ENCODE data around the gene RSPO1. TPM values are rescaled to one million over a fixed set of nuclear protein-coding genes. Genes with fewer than 3 reads are reported as not detected.

RSPO1 gene
- polyA plus RNA-seq, 1 donor, result 0.06 TPM

GRCh38 chr1:37564892-37565291, 69.8 kb downstream of the RSPO1 start:
- no peak for DNase-seq (ENCODE audit: low read depth)

GRCh38 chr1:37562984-37563383, 71.7 kb downstream of the RSPO1 start:
- DNase-seq (ENCODE audit: low read depth), result no peak

Other genes starting within 250 kb of the RSPO1 start
- gene ZC3H12A, start 160.3 kb downstream of the RSPO1 start, polyA plus RNA-seq (ENCODE audit: insufficient read length), result 1.0 TPM
- 41.3 TPM for gene MEAF6, start 120.1 kb downstream of the RSPO1 start, polyA plus RNA-seq (ENCODE audit: insufficient read length)
- 7.7 TPM for gene SNIP1, start 80.6 kb downstream of the RSPO1 start, polyA plus RNA-seq (ENCODE audit: insufficient read length)
- gene DNALI1, start 78.0 kb downstream of the RSPO1 start, polyA plus RNA-seq (ENCODE audit: insufficient read length), result 8.7 TPM
- 49.0 TPM for gene GNL2, start 39.0 kb downstream of the RSPO1 start, polyA plus RNA-seq (ENCODE audit: insufficient read length)
- gene CDCA8, start 57.6 kb upstream of the RSPO1 start, polyA plus RNA-seq (ENCODE audit: insufficient read length), result 7.0 TPM
- gene EPHA10, start 130.2 kb upstream of the RSPO1 start, polyA plus RNA-seq (ENCODE audit: insufficient read length), result not detected
- gene MANEAL, start 159.0 kb upstream of the RSPO1 start, polyA plus RNA-seq (ENCODE audit: insufficient read length), result 2.9 TPM
- 43.6 TPM for gene C1orf122, start 172.9 kb upstream of the RSPO1 start, polyA plus RNA-seq (ENCODE audit: insufficient read length)
- gene YRDC, start 173.3 kb upstream of the RSPO1 start, polyA plus RNA-seq (ENCODE audit: insufficient read length), result 6.3 TPM
- 5.6 TPM for gene MTF1, start 224.7 kb upstream of the RSPO1 start, polyA plus RNA-seq (ENCODE audit: insufficient read length)

Data from forelimb muscle (tissue), 1 donor.